Epithelial cell of esophagus (primary cell): ENCODE results near the gene LMAN1.

Experiments used
- DNase-seq: peaks from one replicate; pipeline ENCODE4 v3.0.0; 2010; ENCODE audit warnings: low read depth
- H3K4me3 ChIP-seq: 2 replicates; pipeline ENCODE4 v1.5.1; 2011; ENCODE audit warnings: mild to moderate bottlenecking, low read length, control low read depth
- TF ChIP-seq, protein P1 (sequence below): IDR thresholded peaks from 2 replicates; pipeline ENCODE4 v1.5.1; 2011; ENCODE audit warnings: low read depth, mild to moderate bottlenecking, low read length, control low read depth, inconsistent platforms; ENCODE audit not compliant: insufficient read depth; ENCODE audit errors: missing control alignments

LMAN1 gene, protein sequence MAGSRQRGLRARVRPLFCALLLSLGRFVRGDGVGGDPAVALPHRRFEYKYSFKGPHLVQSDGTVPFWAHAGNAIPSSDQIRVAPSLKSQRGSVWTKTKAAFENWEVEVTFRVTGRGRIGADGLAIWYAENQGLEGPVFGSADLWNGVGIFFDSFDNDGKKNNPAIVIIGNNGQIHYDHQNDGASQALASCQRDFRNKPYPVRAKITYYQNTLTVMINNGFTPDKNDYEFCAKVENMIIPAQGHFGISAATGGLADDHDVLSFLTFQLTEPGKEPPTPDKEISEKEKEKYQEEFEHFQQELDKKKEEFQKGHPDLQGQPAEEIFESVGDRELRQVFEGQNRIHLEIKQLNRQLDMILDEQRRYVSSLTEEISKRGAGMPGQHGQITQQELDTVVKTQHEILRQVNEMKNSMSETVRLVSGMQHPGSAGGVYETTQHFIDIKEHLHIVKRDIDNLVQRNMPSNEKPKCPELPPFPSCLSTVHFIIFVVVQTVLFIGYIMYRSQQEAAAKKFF

DNA sequence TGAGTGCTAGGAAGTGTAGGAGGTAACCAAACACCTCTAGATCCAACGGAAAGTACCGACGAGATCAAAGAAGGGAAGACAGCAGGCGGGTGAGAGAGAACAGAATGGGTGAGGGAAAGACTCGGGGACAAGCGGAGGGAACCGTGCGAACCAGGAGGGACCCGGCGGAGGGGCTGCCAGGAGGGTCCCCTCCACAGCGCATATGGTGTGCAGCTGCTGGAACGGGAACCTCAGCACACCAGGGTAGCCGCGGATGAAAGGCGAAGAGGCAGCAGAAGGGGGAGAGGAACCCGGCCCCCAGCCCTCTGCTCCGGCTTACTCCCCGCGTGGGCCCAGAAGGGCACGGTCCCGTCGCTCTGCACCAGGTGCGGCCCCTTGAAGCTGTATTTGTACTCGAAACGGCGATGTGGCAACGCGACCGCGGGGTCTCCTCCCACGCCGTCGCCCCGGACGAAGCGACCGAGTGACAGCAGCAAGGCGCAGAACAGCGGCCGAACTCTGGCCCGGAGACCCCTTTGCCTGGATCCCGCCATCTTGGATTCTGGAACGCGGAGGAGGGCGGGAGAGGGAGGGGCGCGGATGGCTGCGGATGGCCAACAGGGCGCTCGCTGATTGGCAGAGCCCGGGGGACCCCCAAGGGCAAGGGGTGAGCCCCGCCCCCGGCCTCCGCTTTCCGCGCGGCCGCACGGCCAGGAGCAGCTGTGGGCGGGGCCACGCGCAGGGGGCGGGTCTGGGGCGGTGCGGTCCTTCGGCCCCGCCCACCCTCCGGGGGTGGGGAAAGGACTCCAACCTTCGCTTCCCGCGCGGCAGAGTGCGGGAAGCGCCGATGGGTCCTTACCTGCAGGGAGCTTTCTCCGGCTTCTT is at the start of gene LMAN1:
TSS of gene LMAN1 (minus strand) at position 554 of the 864 bp plus-strand sequence. CDS start at position 533, 21 bp downstream.
- H3K4me3 ChIP-seq: peak within 1 kb of the TSS; percentile 90
- peak; percentile 91 for DNase-seq
- TF ChIP-seq, protein P1, sequence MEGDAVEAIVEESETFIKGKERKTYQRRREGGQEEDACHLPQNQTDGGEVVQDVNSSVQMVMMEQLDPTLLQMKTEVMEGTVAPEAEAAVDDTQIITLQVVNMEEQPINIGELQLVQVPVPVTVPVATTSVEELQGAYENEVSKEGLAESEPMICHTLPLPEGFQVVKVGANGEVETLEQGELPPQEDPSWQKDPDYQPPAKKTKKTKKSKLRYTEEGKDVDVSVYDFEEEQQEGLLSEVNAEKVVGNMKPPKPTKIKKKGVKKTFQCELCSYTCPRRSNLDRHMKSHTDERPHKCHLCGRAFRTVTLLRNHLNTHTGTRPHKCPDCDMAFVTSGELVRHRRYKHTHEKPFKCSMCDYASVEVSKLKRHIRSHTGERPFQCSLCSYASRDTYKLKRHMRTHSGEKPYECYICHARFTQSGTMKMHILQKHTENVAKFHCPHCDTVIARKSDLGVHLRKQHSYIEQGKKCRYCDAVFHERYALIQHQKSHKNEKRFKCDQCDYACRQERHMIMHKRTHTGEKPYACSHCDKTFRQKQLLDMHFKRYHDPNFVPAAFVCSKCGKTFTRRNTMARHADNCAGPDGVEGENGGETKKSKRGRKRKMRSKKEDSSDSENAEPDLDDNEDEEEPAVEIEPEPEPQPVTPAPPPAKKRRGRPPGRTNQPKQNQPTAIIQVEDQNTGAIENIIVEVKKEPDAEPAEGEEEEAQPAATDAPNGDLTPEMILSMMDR: no peak

DNA sequence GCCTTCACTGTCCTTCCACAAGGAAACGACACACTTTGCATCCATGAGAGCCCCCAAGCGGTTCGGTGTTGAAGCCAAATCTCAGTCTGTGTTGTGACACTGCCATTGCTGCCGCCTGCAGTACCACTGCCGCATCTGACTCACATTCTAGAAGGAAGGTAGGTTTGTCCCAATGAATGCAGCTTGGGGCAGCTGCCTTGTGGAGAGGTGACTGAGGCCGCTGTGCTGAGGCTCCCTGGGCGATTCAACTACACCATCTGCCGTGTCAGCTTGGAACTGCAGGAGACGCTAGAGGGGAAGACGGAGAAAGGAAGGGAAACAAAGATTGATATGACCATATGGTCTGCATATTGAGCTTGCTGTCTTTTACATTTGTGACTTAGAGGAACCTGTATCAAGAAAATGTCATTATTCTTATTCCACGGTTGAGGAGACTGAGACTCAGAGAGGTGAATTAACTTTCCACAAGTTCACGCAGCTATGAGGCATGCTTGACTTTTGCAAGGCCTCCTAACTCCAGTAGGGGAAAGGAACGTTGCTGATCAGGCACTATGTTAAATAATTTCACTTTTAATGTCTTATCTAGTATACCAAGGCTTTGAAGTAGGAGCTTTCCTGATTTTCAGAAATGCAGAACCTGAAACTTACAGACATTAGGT is 43.5 kb upstream of the LMAN1 start:
- DNase-seq: peak; percentile 83
- TF ChIP-seq, protein P1: peak; percentile 100
- no peak overlapping the region for H3K4me3 ChIP-seq

DNA sequence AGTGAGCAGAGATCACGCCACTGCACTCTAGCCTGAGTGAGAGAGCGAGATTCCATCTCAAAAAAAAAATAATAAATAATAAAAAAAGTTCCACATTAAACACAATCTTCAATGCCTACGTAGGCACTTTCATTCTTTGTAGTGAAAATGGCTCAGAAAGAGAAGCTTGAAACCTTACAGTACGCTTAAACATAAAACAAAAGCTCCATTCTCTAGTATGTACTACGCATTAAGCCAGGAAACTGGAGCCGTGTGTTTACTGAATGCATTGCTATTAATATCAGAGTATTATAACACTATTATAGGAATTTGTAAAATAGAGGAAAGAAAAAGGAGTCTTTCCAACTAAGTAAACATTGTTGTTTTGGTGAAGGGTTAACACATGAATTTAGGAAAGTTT is 41.3 kb upstream of the LMAN1 start:
- DNase-seq: no peak
- TF ChIP-seq, protein P1: no peak
- no peak overlapping the region for H3K4me3 ChIP-seq

DNA sequence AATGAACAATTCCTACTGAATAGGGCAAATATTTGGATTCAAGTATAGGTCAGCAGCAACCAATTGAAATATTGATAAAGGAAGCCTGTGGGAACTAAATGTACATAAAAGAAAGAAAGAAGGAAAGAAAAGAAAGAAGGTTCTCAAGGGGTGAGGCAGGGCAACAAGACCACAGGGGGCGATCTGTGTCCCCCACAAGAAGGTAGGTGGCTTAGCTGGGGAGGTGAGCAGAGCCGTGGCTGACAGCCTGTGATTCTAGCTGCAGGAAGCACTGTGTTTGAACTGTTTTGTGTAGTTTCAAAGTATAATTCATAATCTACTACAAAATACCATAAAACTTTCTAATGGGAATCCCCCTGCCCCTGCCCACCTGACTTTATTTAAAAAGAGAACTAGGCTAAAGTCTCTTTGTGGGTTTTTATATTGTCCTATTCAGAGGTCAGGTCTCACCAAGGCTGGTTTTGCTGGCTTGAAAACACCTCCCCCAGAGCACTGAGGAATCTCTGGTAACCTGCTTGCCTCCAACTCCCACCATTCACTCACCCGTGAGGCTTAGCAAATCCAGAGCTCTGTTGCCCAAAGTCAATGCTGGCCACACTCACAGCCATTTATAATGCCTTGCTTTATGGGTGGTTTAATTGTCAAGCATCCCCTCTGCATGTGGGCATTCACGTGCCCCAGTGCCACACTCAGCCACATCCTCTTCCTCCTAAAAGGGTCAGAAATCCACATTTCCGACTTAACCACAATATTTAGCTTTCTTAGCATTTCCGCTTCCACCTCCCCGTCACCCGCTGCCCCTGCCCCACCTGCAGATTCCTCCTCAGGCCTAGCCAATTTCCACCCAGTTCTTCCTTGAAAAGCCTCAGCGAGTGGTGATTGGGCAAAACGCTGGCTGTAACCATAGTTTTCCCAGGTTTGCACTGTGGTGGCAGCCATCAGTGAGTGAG is 36.4 kb upstream of the LMAN1 start:
- no peak overlapping the region for H3K4me3 ChIP-seq
- TF ChIP-seq, protein P1: no peak
- DNase-seq: no peak

DNA sequence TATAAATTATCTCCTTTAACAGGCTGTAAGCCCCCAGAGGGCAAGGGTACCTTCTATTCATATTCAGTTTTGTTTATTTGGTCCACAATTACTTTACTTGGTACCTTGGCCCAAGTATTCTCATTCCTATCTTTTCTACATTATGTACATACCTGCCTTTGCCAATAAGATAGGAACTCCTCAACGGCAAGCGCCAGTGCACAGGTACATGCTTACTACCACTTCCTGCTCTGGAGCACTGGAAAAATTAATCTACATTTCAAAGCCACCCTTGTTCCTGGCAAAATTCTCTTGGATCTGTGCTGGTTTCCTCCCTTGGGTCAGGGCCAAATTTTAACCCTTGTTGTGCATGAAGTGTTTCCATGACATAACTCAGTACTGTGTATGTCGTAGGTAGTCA is 34.3 kb upstream of the LMAN1 start:
- H3K4me3 ChIP-seq: no peak overlapping the region
- no peak for DNase-seq
- TF ChIP-seq, protein P1: no peak

DNA sequence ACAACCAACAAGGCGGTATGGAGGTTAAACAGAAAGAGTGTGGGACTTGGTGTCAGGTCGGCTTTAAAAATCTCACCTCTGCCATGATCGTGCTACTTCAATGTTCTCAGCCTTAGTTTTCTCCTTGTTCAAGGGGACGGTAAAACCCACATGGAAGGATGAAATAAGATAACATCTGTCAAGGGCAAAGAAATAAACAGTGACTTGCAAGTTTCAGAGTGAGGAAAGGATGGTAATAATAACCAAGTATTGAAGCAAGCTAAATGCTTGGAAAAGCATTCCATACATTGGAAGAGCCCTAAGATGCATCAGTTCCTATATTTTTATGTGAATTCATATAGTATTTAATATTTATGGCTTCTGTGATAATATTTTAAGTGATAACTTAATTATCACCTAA is 29.8 kb upstream of the LMAN1 start:
- no peak for DNase-seq
- TF ChIP-seq, protein P1: no peak
- no peak overlapping the region for H3K4me3 ChIP-seq
